Ammon's horn (tissue), 1 donor: ENCODE results near the gene TMEM82.

ENCODE experiments used
- DNase-seq: peaks from one replicate; pipeline ENCODE4 v3.0.0-alpha.2; 2016; ENCODE audit warnings: low spot score

Gene TMEM82

GRCh38 chr1:15736038-15736891 is 6.0 kb upstream of the TMEM82 start, which contains the start of gene SLC25A34:
Gene SLC25A34, plus strand, starts transcription at chr1:15736258. Its CDS starts 228 bp downstream, at chr1:15736486.
- peak; percentile 43 for DNase-seq

- no peak for DNase-seq
Measured at GRCh38 chr1:15736892-15737261, 5.4 kb upstream of the TMEM82 start.

- DNase-seq = no peak
Measured at GRCh38 chr1:15737324-15738319, 4.7 kb upstream of the TMEM82 start.

- DNase-seq = no peak
Measured at GRCh38 chr1:15738416-15739113, 3.7 kb upstream of the TMEM82 start.

- no peak for DNase-seq
Measured at GRCh38 chr1:15739259-15739658, 3.0 kb upstream of the TMEM82 start.

- no peak for DNase-seq
Measured at GRCh38 chr1:15739745-15740144, 2.6 kb upstream of the TMEM82 start.

GRCh38 chr1:15740924-15741850 is 1.1 kb upstream of the TMEM82 start:
- peak; percentile 75 for DNase-seq

GRCh38 chr1:15744122-15744679 is 1.9 kb downstream of the TMEM82 start:
- DNase-seq = no peak

- DNase-seq = no peak
Measured at GRCh38 chr1:15747378-15747777, 5.1 kb downstream of the TMEM82 start.

GRCh38 chr1:15748264-15748663 is 6.0 kb downstream of the TMEM82 start:
- DNase-seq = no peak

GRCh38 chr1:15748690-15749398 is 6.5 kb downstream of the TMEM82 start:
- no peak for DNase-seq

GRCh38 chr1:15749399-15750291 is 7.3 kb downstream of the TMEM82 start:
- DNase-seq = no peak

GRCh38 chr1:15750924-15751323 is 8.6 kb downstream of the TMEM82 start:
- no peak for DNase-seq

GRCh38 chr1:15751717-15752116 is 9.4 kb downstream of the TMEM82 start:
- no peak for DNase-seq

GRCh38 chr1:15753776-15754175 is 11.5 kb downstream of the TMEM82 start:
- DNase-seq = no peak

GRCh38 chr1:15755021-15755645 is 12.8 kb downstream of the TMEM82 start:
- DNase-seq = no peak

- no peak for DNase-seq
Measured at GRCh38 chr1:15755646-15756040, 13.3 kb downstream of the TMEM82 start.
